Spleen (tissue), 11 donors: ENCODE measurements around the gene CD302. TPM values are rescaled to one million over a fixed set of nuclear protein-coding genes. Genes with fewer than 3 reads are reported as not detected.

Experiments used
- DNase-seq: peaks from one replicate; pipeline ENCODE4 v3.0.0-alpha.2; 2020
- H3K27ac ChIP-seq, 8 donors: fragments of 200-600 bp; sonication (generic) in 7 of 8; 1 replicate in 4 of 8; 2 replicates in 4 of 8; pipeline versions ENCODE4 v1.5.0 to v1.8.0; 2016 to 2021; ENCODE audit warnings: inconsistent platforms in 4 of 8, mild to moderate bottlenecking in 4 of 8, moderate library complexity in 1 of 8
- H3K27me3 ChIP-seq, 7 donors: fragments of 200-600 bp; sonication (generic) in 6 of 7; replicated peaks in 1 of 7; 1 replicate in 4 of 7; 2 replicates in 3 of 7; pipeline versions ENCODE4 v1.5.0 to v1.8.0; 2016 to 2021; ENCODE audit warnings: inconsistent platforms in 3 of 7, mild to moderate bottlenecking in 1 of 7
- H3K36me3 ChIP-seq, 6 donors: fragments of 200-600 bp; sonication (generic) in 5 of 6; 1 replicate in 4 of 6; 2 replicates in 2 of 6; pipeline versions ENCODE4 v1.5.0 to v1.8.0; 2016 to 2021; ENCODE audit warnings: inconsistent platforms in 2 of 6
- H3K4me1 ChIP-seq, 6 donors: fragments of 200-600 bp; sonication (generic) in 5 of 6; 1 replicate in 3 of 6; 2 replicates in 3 of 6; pipeline versions ENCODE4 v1.5.0 to v1.8.0; 2016 to 2021; ENCODE audit warnings: inconsistent platforms in 3 of 6
- H3K4me3 ChIP-seq, 8 donors: fragments of 200-600 bp; sonication (generic) in 7 of 8; 1 replicate in 4 of 8; 2 replicates in 4 of 8; pipeline versions ENCODE4 v1.5.0 to v1.8.0; 2016 to 2021; ENCODE audit warnings: inconsistent platforms in 4 of 8, mild to moderate bottlenecking in 4 of 8, moderate library complexity in 2 of 8
- H3K9me3 ChIP-seq, 8 donors: fragments of 200-600 bp; sonication (generic) in 7 of 8; 1 replicate in 4 of 8; 2 replicates in 4 of 8; pipeline versions ENCODE4 v1.5.0 to v1.8.0; 2016 to 2021; ENCODE audit warnings: inconsistent platforms in 4 of 8
- POLR2A ChIP-seq, 3 donors: fragments of 450-650 bp; IDR thresholded peaks; one replicate each; pipeline ENCODE4 v1.5.1; 2017; ENCODE audit warnings: antibody characterized with exemption in 3 of 3, mild to moderate bottlenecking in 1 of 3
- POLR2AphosphoS5 ChIP-seq, 3 donors: sonication (generic); formaldehyde crosslinking; IDR thresholded peaks; one replicate each; pipeline ENCODE4 v1.5.1; 2017; ENCODE audit warnings: antibody characterized with exemption in 3 of 3
- whole genome bisulfite sequencing, 5 donors: extraction: QIAGEN DNeasy Blood & Tissue Kit in 3 of 5; methylation state at CpG; one replicate each; pipeline versions ENCODE4 v1.1.5 to v1.1.7; 2013 to 2018; 5-methylcytosine and 5-hydroxymethylcytosine counted together
- intact Hi-C: fragments of 100-400 bp; cut with DNase I; formaldehyde crosslinking; loops from one replicate; pipeline ENCODE4 v1.15.0; 2023; ENCODE audit warnings: low total_unique reads
- polyA plus RNA-seq, 3 donors: library from polyadenylated mRNA; stranded (reverse); fragments of 200-250 nt; gene quantifications; one replicate each; pipeline ENCODE4 v1.2.1, GENCODE V29; 2013
- total RNA-seq, 7 donors: library from RNA; depleted of rRNA in 3 of 7; stranded (reverse); fragments of >200 nt in 3 of 7; fragmentation: NEBNext Ultra II Directional in 4 of 7; extraction: Animal tissue kit (Norgen Biotek cat#: 25700) in 4 of 7; gene quantifications; one replicate each; pipeline versions ENCODE4 v1.1.0 to v1.2.1, GENCODE V29; 2016 to 2021
- TF ChIP-seq, protein P1 (sequence below), 11 experiments: fragments of 200-600 bp in 7 of 11; fragments of 450-650 bp in 4 of 11; sonication (generic) in 4 of 11; IDR thresholded peaks in 8 of 11; conservative IDR thresholded peaks in 3 of 11; 1 replicate in 7 of 11; 2 replicates in 4 of 11; pipeline versions ENCODE4 v1.4.0 to v1.8.0; 2016 to 2021; ENCODE audit warnings: antibody characterized with exemption in 11 of 11, inconsistent platforms in 4 of 11, mild to moderate bottlenecking in 1 of 11
- donor health status: healthy with polysubstance abuse.
- donor health status: DM: no; HTN: no; CAD: no; lungs with moderate emphysema.
- donor health status: DM: no; HTN: no; CAD: no.
- donor health status: Bipolar disorder and iron deficiency.
- donor health status: healthy.
- donor health status: DM: no; HTN: no; CAD: no.
- donor health status: DM: yes; HTN: yes; CAD: no.

The CD302 gene
- total and polyA plus RNA-seq, 10 donors: 8.6 to 103 (median 46.0) TPM

DNA sequence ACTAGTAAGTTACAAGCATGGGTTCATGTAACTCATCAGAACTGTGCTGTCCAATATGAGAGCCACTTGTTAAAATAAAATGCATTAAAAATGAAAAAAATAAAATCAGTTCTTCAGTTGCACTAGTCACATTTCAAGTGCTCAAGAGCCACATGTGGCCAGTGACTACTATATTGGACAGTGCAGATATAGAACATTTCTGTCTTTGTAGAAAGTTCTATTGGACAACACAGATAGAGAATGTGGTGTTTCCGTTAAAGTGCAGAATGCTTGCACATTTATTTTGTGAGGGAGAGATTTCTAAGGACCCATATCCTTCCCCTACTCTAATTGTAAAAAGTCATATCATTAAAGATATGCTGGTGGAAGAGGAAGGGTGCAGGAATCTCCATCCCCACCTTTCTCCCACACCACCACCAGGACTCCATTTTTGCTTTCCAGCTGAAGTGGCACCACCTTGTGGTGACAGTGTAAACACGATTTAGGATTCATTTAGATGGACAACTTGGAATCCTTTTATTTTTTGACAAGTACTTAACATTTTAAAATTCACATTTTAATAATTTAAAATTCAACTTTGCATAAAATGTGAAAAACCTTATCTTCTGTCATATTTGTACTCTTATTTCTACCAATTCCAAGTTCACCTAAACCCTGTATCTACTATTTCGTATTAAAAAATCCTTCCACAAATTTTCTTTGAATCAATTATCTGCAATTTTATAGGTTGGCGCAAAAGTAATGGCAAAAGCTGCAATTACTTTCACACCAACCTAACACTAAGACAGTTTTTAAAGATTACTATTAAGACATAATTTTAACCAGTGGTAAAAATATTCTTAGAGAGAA is 9.4 kb upstream of the CD302 start:
- H3K4me3 ChIP-seq: no peak overlapping the region
- DNase-seq: no peak
- 73 to 77% (median 75%) methylated on average over 4 of the region's 4 CpGs for whole genome bisulfite sequencing, 5 donors

DNA sequence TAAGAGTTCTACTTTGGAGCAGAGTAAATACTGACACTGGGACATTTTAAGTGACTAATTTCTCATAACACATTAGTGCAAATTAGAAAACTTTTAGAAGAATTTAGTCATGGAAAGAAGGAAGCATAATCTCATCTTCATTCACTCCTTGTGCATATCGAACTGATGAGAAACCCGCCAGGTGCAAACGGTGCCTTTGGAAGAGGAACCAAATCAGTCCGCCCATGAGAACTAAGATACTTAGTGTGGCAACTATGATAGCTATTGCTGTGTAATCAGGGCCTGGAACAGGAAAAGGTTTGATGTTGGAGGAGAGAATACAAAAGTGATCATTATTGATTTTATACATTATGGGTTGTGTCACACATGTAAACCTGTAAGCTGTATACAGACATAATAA is 6.9 kb upstream of the CD302 start:
- H3K9me3 ChIP-seq: no peaks in the 10 kb centered on the region
- H3K27me3 ChIP-seq: no peaks in the 10 kb centered on the region
- peaks cover 0 to 20% (median 4%) of the 10 kb centered on the region in 6 donors for H3K4me1 ChIP-seq
- no peak for DNase-seq
- peaks cover 0 to 54% (median 9%) of the 10 kb centered on the region in 6 donors for H3K36me3 ChIP-seq
- TF ChIP-seq POLR2AphosphoS5 (IDR thresholded peaks at IDR 0.05): no peak
- TF ChIP-seq, protein P1, sequence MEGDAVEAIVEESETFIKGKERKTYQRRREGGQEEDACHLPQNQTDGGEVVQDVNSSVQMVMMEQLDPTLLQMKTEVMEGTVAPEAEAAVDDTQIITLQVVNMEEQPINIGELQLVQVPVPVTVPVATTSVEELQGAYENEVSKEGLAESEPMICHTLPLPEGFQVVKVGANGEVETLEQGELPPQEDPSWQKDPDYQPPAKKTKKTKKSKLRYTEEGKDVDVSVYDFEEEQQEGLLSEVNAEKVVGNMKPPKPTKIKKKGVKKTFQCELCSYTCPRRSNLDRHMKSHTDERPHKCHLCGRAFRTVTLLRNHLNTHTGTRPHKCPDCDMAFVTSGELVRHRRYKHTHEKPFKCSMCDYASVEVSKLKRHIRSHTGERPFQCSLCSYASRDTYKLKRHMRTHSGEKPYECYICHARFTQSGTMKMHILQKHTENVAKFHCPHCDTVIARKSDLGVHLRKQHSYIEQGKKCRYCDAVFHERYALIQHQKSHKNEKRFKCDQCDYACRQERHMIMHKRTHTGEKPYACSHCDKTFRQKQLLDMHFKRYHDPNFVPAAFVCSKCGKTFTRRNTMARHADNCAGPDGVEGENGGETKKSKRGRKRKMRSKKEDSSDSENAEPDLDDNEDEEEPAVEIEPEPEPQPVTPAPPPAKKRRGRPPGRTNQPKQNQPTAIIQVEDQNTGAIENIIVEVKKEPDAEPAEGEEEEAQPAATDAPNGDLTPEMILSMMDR (IDR thresholded peaks at IDR 0.05 in 8 of 11, conservative IDR thresholded peaks at IDR 0.05 in 3 of 11): no peak
- intact Hi-C loops: no loop called here
- H3K27ac ChIP-seq: no peak overlapping the region
- 65 to 85% (median 73%) methylated on average over 4 of the region's 4 CpGs for WGBS, 5 donors
- H3K4me3 ChIP-seq: no peak overlapping the region

More for the DNA sequence above, 9.4 kb upstream of the CD302 start:
- no peaks in the 10 kb centered on the region for H3K9me3 ChIP-seq
- H3K27me3 ChIP-seq: no peaks in the 10 kb centered on the region
- TF ChIP-seq POLR2AphosphoS5 (IDR thresholded peaks at IDR 0.05): peak in 1 of 3 donors; percentile 28
- TF ChIP-seq, protein P1 (IDR thresholded peaks at IDR 0.05 in 8 of 11, conservative IDR thresholded peaks at IDR 0.05 in 3 of 11): peak; percentile 22 to 73 (median 64)
- TF ChIP-seq POLR2A (IDR thresholded peaks at IDR 0.05): no peak
- intact Hi-C loops: no loop called here
- H3K36me3 ChIP-seq: peaks cover 0 to 67% (median 12%) of the 10 kb centered on the region in 6 donors
- H3K4me1 ChIP-seq: peaks cover 0 to 7% (median 1%) of the 10 kb centered on the region in 6 donors
- no peak overlapping the region for H3K27ac ChIP-seq

GRCh38 chr2:159803235-159803962 is 5.4 kb upstream of the CD302 start:
- TF ChIP-seq, protein P1 (IDR thresholded peaks at IDR 0.05 in 8 of 11, conservative IDR thresholded peaks at IDR 0.05 in 3 of 11): no peak
- TF ChIP-seq POLR2AphosphoS5 (IDR thresholded peaks at IDR 0.05) (no peak), POLR2A (IDR thresholded peaks at IDR 0.05) (no peak)
- Histone ChIP-seq H3K4me3 (no peak overlapping the region), H3K27me3 (peaks cover 0 to 2% (median 0%) of the 10 kb centered on the region in 7 donors), H3K36me3 (peaks cover 0 to 40% (median 8%) of the 10 kb centered on the region in 6 donors), H3K4me1 (peaks cover 0 to 26% (median 6%) of the 10 kb centered on the region in 6 donors), H3K27ac (no peak overlapping the region), H3K9me3 (no peaks in the 10 kb centered on the region)
- intact Hi-C loops: no loop called here
- WGBS, 5 donors: 50 to 86% (median 50%) methylated on average over 2 of the region's 2 CpGs
- DNase-seq: no peak

GRCh38 chr2:159802673-159803072 is 4.7 kb upstream of the CD302 start:
- Histone ChIP-seq H3K27ac (peak overlapping the region in 3 of 8 donors; percentile 43 to 80 (median 79)), H3K4me3 (no peak overlapping the region), H3K36me3 (peaks cover 0 to 33% (median 5%) of the 10 kb centered on the region in 6 donors), H3K4me1 (peaks cover 0 to 31% (median 10%) of the 10 kb centered on the region in 6 donors), H3K27me3 (peaks cover 0 to 9% (median 0%) of the 10 kb centered on the region in 7 donors), H3K9me3 (no peaks in the 10 kb centered on the region)
- no peak for DNase-seq
- TF ChIP-seq, protein P1 (IDR thresholded peaks at IDR 0.05 in 8 of 11, conservative IDR thresholded peaks at IDR 0.05 in 3 of 11): no peak
- TF ChIP-seq POLR2A (IDR thresholded peaks at IDR 0.05): no peak
- no peak for TF ChIP-seq POLR2AphosphoS5 (IDR thresholded peaks at IDR 0.05)
- intact Hi-C loops: no loop called here
- 86 to 91% (median 88%) methylated on average over 5 of the region's 5 CpGs for WGBS, 5 donors
